CD4-positive, alpha-beta memory T cell (primary cell): Measurements from ENCODE around the gene CPEB1. TPM values are rescaled to one million over a fixed set of nuclear protein-coding genes. Genes with fewer than 3 reads are reported as not detected.

Experiments
- CTCF ChIA-PET: fragments of 350-600 bp; sonication (Branson Sonifier 250); formaldehyde crosslinking; loops from one replicate; lab custom pipeline; 2021; ENCODE audit warnings: inconsistent platforms; ENCODE audit not compliant: partially characterized antibody; lab: Charles Lee
- POLR2A ChIA-PET: fragments of 350-600 bp; sonication (Branson Sonifier 250); formaldehyde crosslinking; loops from one replicate; lab custom pipeline; 2021; ENCODE audit not compliant: partially characterized antibody; lab: Charles Lee
- DNase-seq, 5 donors: peaks; one replicate each; pipeline versions ENCODE4 v3.0.0 to v3.0.0-alpha.2; 2020 to 2022; ENCODE audit warnings: mixed read lengths in 1 of 5
- H3K27ac ChIP-seq: one replicate; pipeline ENCODE4 v1.7.0; 2013; ENCODE audit warnings: low read depth, low read length
- H3K27me3 ChIP-seq: 2 replicates; pipeline ENCODE4 v1.7.0; 2013; ENCODE audit warnings: mild to moderate bottlenecking, low read length, moderate library complexity; ENCODE audit not compliant: insufficient read depth
- H3K36me3 ChIP-seq: 2 replicates; pipeline ENCODE4 v1.7.0; 2013; ENCODE audit warnings: mild to moderate bottlenecking, low read length, moderate library complexity; ENCODE audit not compliant: insufficient read depth
- H3K4me1 ChIP-seq: 2 replicates; pipeline ENCODE4 v1.7.0; 2013; ENCODE audit warnings: mild to moderate bottlenecking, low read length, moderate library complexity; ENCODE audit not compliant: insufficient read depth
- H3K4me3 ChIP-seq, 2 donors: one replicate each; pipeline ENCODE4 v1.7.0; 2013; ENCODE audit warnings: low read length in 2 of 2, mild to moderate bottlenecking in 1 of 2
- H3K9me3 ChIP-seq, 2 donors: one replicate each; pipeline ENCODE4 v1.7.0; 2013; ENCODE audit warnings: low read length in 2 of 2, control low read depth in 1 of 2; ENCODE audit not compliant: control insufficient read depth in 1 of 2
- H3K27ac Mint-ChIP-seq, 7 donors: one replicate each; pipeline ENCODE4 v1.8.0; 2020 to 2021; ENCODE audit warnings: mixed read lengths in 7 of 7, mild to moderate bottlenecking in 6 of 7, inconsistent platforms in 3 of 7, moderate library complexity in 3 of 7
- H3K27me3 Mint-ChIP-seq, 2 donors: one replicate each; pipeline ENCODE4 v1.8.0; 2020 to 2021; ENCODE audit warnings: mixed read lengths in 2 of 2
- H3K36me3 Mint-ChIP-seq, 2 donors: one replicate each; pipeline ENCODE4 v1.8.0; 2020 to 2021; ENCODE audit warnings: mixed read lengths in 2 of 2, inconsistent platforms in 1 of 2, mild to moderate bottlenecking in 1 of 2
- H3K4me1 Mint-ChIP-seq, 4 donors: one replicate each; pipeline ENCODE4 v1.8.0; 2020 to 2021; ENCODE audit warnings: mixed read lengths in 4 of 4, mild to moderate bottlenecking in 1 of 4
- H3K4me3 Mint-ChIP-seq, 8 donors: one replicate each; pipeline ENCODE4 v1.8.0; 2020 to 2021; ENCODE audit warnings: mixed read lengths in 8 of 8, mild to moderate bottlenecking in 7 of 8, moderate library complexity in 6 of 8, inconsistent platforms in 3 of 8
- H3K9me3 Mint-ChIP-seq, 8 donors: one replicate each; pipeline ENCODE4 v1.8.0; 2020 to 2021; ENCODE audit warnings: mixed read lengths in 8 of 8, mild to moderate bottlenecking in 5 of 8, inconsistent platforms in 3 of 8, moderate library complexity in 1 of 8
- intact Hi-C: fragments of 100-400 bp; cut with micrococcal nuclease; formaldehyde crosslinking; loops from one replicate; pipeline ENCODE4 v1.15.1; 2023
- polyA plus RNA-seq, 2 donors: library from polyadenylated mRNA; unstranded; fragments of 300-500 nt; fragmentation: Illumina TruSeq; gene quantifications; one replicate each; pipeline ENCODE4 v1.2.3, GENCODE V29; 2021
- total RNA-seq, 2 experiments: library from RNA; stranded (reverse); gene quantifications; one replicate each; pipeline ENCODE4 v1.2.3, GENCODE V29; 2021

The CPEB1 gene
- total RNA-seq (under 1 TPM; 0.17 to 0.38 TPM), polyA plus RNA-seq (under 1 TPM; 0.39 to 0.55 TPM)

DNA sequence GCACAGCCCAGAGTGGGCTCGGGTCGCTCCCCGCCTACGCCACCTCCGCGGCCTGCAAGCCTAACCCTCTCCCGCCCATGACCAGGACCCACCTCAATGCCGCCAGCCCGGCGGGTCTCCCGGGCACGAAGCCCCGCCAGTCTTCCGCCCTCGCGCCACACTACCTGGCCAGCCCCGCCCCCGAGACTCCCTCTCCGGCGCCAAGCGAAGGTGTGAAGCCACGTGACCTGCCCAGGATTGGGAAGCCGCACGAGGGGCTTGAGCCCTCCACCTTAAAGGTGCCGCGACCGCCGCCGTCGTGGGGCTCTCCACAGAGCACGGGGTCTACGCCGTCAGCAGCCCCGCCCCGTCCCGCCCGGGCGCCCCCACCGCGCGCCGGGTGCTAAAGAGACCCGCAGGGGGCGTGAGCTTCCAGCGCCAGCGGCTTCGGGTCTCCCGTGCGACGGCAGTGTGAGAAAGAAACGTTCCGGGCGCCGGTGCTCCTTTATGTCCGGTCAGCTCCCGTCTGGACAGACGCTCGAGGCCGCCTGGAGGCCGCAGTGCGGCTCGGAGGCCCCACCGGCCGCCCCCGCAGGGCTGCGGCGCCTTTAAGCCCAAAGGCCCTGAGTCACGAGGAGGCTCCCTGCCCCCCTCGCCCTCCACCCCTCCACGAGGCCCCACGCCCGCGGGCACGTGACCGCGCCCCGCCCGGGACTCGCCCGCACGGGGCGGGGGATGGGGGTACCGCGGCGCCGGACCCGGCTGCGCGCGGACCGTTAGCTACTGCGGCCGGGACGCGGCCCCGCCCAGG lies at the start of gene CPEB1:
Gene CPEB1 (minus strand): TSS at position 319 of the 790 bp plus-strand sequence. CDS start 18,904 bp downstream, outside the sequence.
- intact Hi-C loops = no loop called here
- Mint-ChIP-seq H3K36me3 (no peaks in the 10 kb centered on the region), H3K4me1 (peaks cover 3 to 15% (median 9%) of the 10 kb centered on the region in 4 donors), H3K9me3 (peaks cover 0 to 3% (median 0%) of the 10 kb centered on the region in 8 donors), H3K4me3 (peak within 1 kb of the TSS; percentile 52 to 84 (median 76)), H3K27ac (peak within 1 kb of the TSS in 1 of 7 donors; percentile 29), H3K27me3 (peaks cover 34 to 41% of the 10 kb centered on the region in 2 donors)
- peak in 4 of 5 donors; percentile 7 to 27 (median 14) for DNase-seq
- peaks cover 17% of the 10 kb centered on the region for H3K4me1 ChIP-seq
- ChIA-PET CTCF (no interaction called here), POLR2A (interaction anchor here (1.0 to 2.2 kb wide), 3 partner anchors 33 to 164 kb away, joined by 3 to 13 read pairs (median 4); partner anchors contain the start of gene RPS17)
- no peak within 1 kb of the TSS for H3K27ac ChIP-seq
- H3K36me3 ChIP-seq = no peaks in the 10 kb centered on the region
- H3K27me3 ChIP-seq = peaks cover 19% of the 10 kb centered on the region
- H3K4me3 ChIP-seq = peak within 1 kb of the TSS in 1 of 2 donors; percentile 19
- H3K9me3 ChIP-seq = no peaks in the 10 kb centered on the region

DNA sequence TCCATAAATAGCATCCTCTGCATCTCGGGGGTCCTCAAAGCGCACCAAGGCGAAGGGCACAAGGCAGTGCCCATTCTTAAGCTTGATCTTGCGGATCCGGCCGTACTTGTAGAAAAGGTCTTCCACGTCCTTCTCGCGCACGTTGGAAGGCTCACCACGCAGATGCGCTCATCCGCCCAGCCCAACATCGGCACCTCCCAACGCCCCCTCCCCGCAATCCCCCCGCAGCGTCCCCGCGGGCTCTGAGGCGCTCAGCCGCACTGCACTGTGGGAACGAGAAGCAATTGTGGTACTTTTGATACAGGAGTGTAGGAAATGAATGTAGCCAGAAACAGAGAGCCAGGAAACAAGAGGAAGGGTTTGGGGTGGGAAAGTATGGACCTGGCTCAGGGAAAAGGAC lies 45.0 kb upstream of the CPEB1 start:
- Mint-ChIP-seq H3K4me1 (no peaks in the 10 kb centered on the region), H3K9me3 (peaks cover 0 to 2% (median 0%) of the 10 kb centered on the region in 8 donors), H3K27me3 (peaks cover 3 to 4% of the 10 kb centered on the region in 2 donors), H3K36me3 (no peaks in the 10 kb centered on the region), H3K27ac (no peak overlapping the region), H3K4me3 (no peak overlapping the region)
- no peaks in the 10 kb centered on the region for H3K27me3 ChIP-seq
- ChIA-PET CTCF (no interaction called here), POLR2A (no interaction called here)
- intact Hi-C loops = no loop called here
- H3K4me3 ChIP-seq = no peak overlapping the region
- H3K9me3 ChIP-seq = no peaks in the 10 kb centered on the region
- H3K36me3 ChIP-seq = no peaks in the 10 kb centered on the region
- no peak overlapping the region for H3K27ac ChIP-seq
- H3K4me1 ChIP-seq = no peaks in the 10 kb centered on the region
- DNase-seq = no peak

DNA sequence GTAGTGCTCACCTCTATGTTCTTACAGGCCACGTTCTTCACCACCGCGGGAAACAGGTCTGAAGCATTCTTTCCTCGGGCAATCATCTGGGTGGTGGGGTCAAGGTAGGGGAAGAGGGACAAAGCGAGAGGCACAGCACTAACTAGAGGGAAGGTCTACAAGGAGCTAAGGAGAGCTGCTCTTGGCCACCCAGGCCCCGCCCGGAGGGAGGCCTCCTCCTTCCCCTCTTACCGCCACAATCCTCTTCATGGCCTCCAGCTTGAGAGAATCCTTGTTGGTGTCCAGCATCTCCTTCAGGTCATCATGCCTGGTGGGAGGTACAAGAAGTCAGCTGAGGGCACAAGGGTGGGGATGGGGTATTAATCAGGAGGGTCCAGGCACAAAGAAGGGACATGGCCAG lies 42.0 kb upstream of the CPEB1 start:
- Histone ChIP-seq H3K4me1 (no peaks in the 10 kb centered on the region), H3K36me3 (no peaks in the 10 kb centered on the region), H3K9me3 (no peaks in the 10 kb centered on the region), H3K4me3 (no peak overlapping the region), H3K27ac (no peak overlapping the region), H3K27me3 (no peaks in the 10 kb centered on the region)
- Mint-ChIP-seq H3K4me1 (no peaks in the 10 kb centered on the region), H3K4me3 (no peak overlapping the region), H3K27me3 (peaks cover 4 to 5% of the 10 kb centered on the region in 2 donors), H3K36me3 (no peaks in the 10 kb centered on the region), H3K27ac (no peak overlapping the region), H3K9me3 (peaks cover 0 to 2% (median 0%) of the 10 kb centered on the region in 8 donors)
- ChIA-PET CTCF (no interaction called here), POLR2A (no interaction called here)
- no peak for DNase-seq
- intact Hi-C loops = loop anchor here (10.0 kb wide), 1 partner anchor 296 kb away; the partner anchor contains the start of gene RAMAC

DNA sequence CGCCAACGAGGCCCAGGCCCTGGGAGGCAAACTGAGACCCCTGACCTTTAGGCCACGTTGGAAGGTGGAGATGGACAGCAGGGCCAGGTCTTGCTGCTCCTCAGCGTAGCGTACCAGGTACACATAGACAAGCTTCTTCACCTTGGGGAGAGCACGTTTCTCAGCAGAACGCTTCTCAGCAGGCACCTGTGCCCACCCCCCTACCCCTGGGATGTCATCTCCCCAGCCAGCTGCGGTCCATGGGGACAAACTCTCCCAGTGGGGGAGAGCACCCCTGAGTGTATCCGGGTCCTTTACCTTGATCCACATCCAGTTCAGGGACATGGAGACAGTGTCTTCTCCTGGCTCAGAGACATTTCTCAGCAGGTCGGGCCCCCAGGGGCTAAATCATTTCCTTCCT lies 41.5 kb upstream of the CPEB1 start:
- no peaks in the 10 kb centered on the region for H3K4me1 ChIP-seq
- H3K27me3 ChIP-seq = no peaks in the 10 kb centered on the region
- H3K4me3 Mint-ChIP-seq = no peak overlapping the region
- H3K27ac ChIP-seq = no peak overlapping the region
- no peaks in the 10 kb centered on the region for H3K36me3 ChIP-seq
- H3K27me3 Mint-ChIP-seq = peaks cover 4 to 6% of the 10 kb centered on the region in 2 donors
- H3K9me3 ChIP-seq = no peaks in the 10 kb centered on the region
- CTCF ChIA-PET = no interaction called here
- H3K9me3 Mint-ChIP-seq = peaks cover 0 to 2% (median 0%) of the 10 kb centered on the region in 8 donors
- no peaks in the 10 kb centered on the region for H3K4me1 Mint-ChIP-seq
- POLR2A ChIA-PET = no interaction called here
- no peak for DNase-seq
- intact Hi-C loops = loop anchor here (10.0 kb wide), 1 partner anchor 296 kb away; the partner anchor contains the start of gene RAMAC
- H3K4me3 ChIP-seq = no peak overlapping the region
- H3K36me3 Mint-ChIP-seq = no peaks in the 10 kb centered on the region
- no peak overlapping the region for H3K27ac Mint-ChIP-seq

DNA sequence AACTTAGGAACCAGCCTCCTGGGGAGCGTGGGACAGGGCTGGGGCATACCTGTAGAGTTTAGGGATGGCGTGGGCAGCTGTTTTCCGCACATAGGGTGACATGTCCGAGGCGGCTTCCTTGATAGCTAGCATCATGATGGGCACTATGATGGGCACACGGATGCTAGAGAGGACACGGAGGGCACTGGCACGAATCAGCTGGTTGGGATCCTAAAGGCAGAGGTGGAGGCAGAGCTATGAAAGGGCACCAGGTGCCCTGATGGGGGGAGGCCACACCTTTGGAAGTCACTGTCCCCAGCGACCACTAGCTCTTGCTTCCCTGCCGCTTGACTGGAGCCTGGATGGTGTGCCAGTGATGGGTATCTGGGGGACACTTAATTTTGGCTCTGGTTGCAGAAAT lies 34.2 kb upstream of the CPEB1 start:
- no peaks in the 10 kb centered on the region for H3K9me3 ChIP-seq
- POLR2A ChIA-PET = interaction anchor here (0.9 to 3.5 kb wide), 9 partner anchors 28 to 386 kb away, joined by 3 to 21 read pairs (median 10); partner anchors contain the start of genes AP3B2, BTBD1, C15orf40 and CPEB1
- peak overlapping the region; percentile 89 to 96 (median 91) for H3K4me3 Mint-ChIP-seq
- peak overlapping the region; percentile 70 to 92 for H3K4me3 ChIP-seq
- H3K27me3 Mint-ChIP-seq = peaks cover 3 to 6% of the 10 kb centered on the region in 2 donors
- peaks cover 14% of the 10 kb centered on the region for H3K4me1 ChIP-seq
- no peaks in the 10 kb centered on the region for H3K36me3 Mint-ChIP-seq
- CTCF ChIA-PET = interaction anchor here (0.7 to 1.5 kb wide), 6 partner anchors 70 to 319 kb away, joined by 3 to 5 read pairs (median 4); no protein-coding TSS in a partner anchor
- intact Hi-C loops = loop anchor here (5.0 to 10.0 kb wide), 2 partner anchors 71 to 303 kb away; partner anchors contain the start of gene RAMAC
- H3K9me3 Mint-ChIP-seq = no peaks in the 10 kb centered on the region
- H3K27ac ChIP-seq = no peak overlapping the region
- H3K27ac Mint-ChIP-seq = peak overlapping the region in 6 of 7 donors; percentile 81 to 96 (median 93)
- no peaks in the 10 kb centered on the region for H3K36me3 ChIP-seq
- no peaks in the 10 kb centered on the region for H3K27me3 ChIP-seq
- DNase-seq = no peak
- H3K4me1 Mint-ChIP-seq = peaks cover 7 to 16% (median 12%) of the 10 kb centered on the region in 4 donors

DNA sequence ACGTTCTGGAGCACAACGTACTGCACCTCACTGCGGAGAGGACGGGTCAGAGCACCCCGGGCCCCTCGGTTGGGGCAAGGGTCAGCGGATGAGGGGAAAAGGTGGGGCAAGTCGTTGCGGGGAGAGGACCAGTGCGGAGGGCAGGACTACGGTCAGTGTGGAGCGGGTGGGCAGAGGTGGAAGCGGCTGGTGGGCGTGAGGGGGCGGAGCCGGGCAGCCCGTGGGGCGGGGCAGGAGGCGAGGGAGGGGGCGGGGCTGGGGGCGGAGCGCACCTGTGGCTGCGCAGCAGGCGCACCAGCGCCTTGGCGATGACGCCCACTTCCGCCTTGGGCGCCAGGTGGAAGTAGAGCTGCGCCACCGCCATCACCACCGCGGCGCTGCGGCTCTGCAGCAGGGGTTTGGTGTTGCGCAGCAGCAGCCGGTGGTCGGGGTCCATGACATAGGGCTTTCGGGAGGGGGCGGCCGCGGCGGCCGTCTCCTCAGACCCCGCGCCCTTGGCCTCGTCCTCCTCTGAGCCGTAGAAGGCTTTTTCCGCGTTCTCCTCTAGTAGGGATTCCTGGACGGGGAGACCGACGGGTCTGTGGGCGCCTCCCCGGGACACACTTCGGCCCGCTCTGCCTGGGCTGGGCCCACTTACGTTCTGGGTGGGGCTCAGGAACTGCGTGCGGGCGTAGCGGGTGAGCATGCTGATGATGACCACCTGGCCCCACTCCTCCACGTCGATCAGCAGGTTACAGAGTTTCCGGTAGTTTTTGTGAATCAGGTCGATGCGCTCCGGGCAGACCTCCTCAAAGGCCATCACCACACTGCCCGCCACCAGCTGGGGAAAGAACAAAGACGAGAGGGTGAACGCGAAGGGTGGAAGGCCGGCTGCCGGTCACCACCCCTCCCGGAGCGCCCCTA lies 33.3 kb upstream of the CPEB1 start:
- Histone ChIP-seq H3K27me3 (no peaks in the 10 kb centered on the region), H3K9me3 (no peaks in the 10 kb centered on the region), H3K27ac (peak overlapping the region; percentile 54), H3K4me1 (peaks cover 14% of the 10 kb centered on the region), H3K36me3 (no peaks in the 10 kb centered on the region), H3K4me3 (peak overlapping the region; percentile 70 to 92)
- Mint-ChIP-seq H3K36me3 (no peaks in the 10 kb centered on the region), H3K4me1 (peaks cover 7 to 16% (median 12%) of the 10 kb centered on the region in 4 donors), H3K27ac (peak overlapping the region; percentile 81 to 96 (median 92)), H3K9me3 (no peaks in the 10 kb centered on the region), H3K27me3 (peaks cover 3 to 6% of the 10 kb centered on the region in 2 donors), H3K4me3 (peak overlapping the region; percentile 89 to 96 (median 91))
- peak; percentile 80 to 85 (median 82) for DNase-seq
- POLR2A ChIA-PET = interaction anchor here (0.5 to 3.5 kb wide), 13 partner anchors 29 to 418 kb away, joined by 3 to 21 read pairs (median 5); partner anchors contain the start of genes AP3B2, BTBD1, C15orf40 and CPEB1
- CTCF ChIA-PET = interaction anchor here (0.7 to 1.5 kb wide), 7 partner anchors 9 to 320 kb away, joined by 3 to 5 read pairs (median 3); no protein-coding TSS in a partner anchor
- intact Hi-C loops = loop anchor here (1.0 to 10.0 kb wide), 5 partner anchors 29 to 304 kb away; partner anchors contain the start of genes AP3B2, RAMAC, RPS17 and WHAMM
